GM18499 (cell line): ENCODE data around the gene FUT7.
A peak's percentile ranks its signal among the peaks of the same experiment; 100 is the strongest.

Experiments used
- ATAC-seq: cut with Tn5 transposase; IDR thresholded peaks from one replicate; pipeline ENCODE4 v1.9.1; 2021; ENCODE audit warnings: moderate number of reproducible peaks; ENCODE audit not compliant: insufficient read depth, unreplicated experiment

Gene FUT7

GRCh38 chr9:137031904-137032640, at the start of gene FUT7:
Gene FUT7, minus strand, starts transcription at chr9:137032088. Its CDS starts 97 bp downstream, at chr9:137031991.
- no peak for ATAC-seq

GRCh38 chr9:137080260-137081122, 48.6 kb upstream of the FUT7 start:
- ATAC-seq, result no peak

- ATAC-seq, result no peak
Measured at GRCh38 chr9:137079401-137079787, 47.5 kb upstream of the FUT7 start.

GRCh38 chr9:137078701-137079400, 47.0 kb upstream of the FUT7 start:
- no peak for ATAC-seq

- no peak for ATAC-seq
Measured at GRCh38 chr9:137077758-137078693, 46.1 kb upstream of the FUT7 start.

GRCh38 chr9:137077010-137077747, 45.3 kb upstream of the FUT7 start, which contains the start of gene UAP1L1:
Gene UAP1L1, plus strand, starts transcription at chr9:137077517. Its CDS starts 16 bp downstream, at chr9:137077533.
- no peak for ATAC-seq

GRCh38 chr9:137076636-137077009, 44.7 kb upstream of the FUT7 start:
- no peak for ATAC-seq

- ATAC-seq, result no peak
Measured at GRCh38 chr9:137075275-137075775, 43.4 kb upstream of the FUT7 start.

- ATAC-seq, result no peak
Measured at GRCh38 chr9:137074657-137075274, 42.9 kb upstream of the FUT7 start.

GRCh38 chr9:137073992-137074399, 42.1 kb upstream of the FUT7 start:
- no peak for ATAC-seq

GRCh38 chr9:137071282-137071681, 39.4 kb upstream of the FUT7 start:
- ATAC-seq, result no peak

GRCh38 chr9:137070906-137071275, 39.0 kb upstream of the FUT7 start:
- ATAC-seq, result no peak

GRCh38 chr9:137070201-137070905, 38.5 kb upstream of the FUT7 start, which contains the start of gene SAPCD2:
Gene SAPCD2, minus strand, starts transcription at chr9:137070557. Its CDS starts 97 bp downstream, at chr9:137070460.
- ATAC-seq, result peak; percentile 43

GRCh38 chr9:137069508-137070091, 37.7 kb upstream of the FUT7 start:
- no peak for ATAC-seq

- no peak for ATAC-seq
Measured at GRCh38 chr9:137068539-137069507, 36.9 kb upstream of the FUT7 start.

GRCh38 chr9:137067860-137068538, 36.1 kb upstream of the FUT7 start:
- ATAC-seq, result no peak
